A673 (cell line): ENCODE results near the gene STS.

Experiments
- CTCF ChIP-seq: fragments of 300-800, 200-600 bp; sonication (generic); conservative IDR thresholded peaks from 2 replicates; pipeline ENCODE4 v1.5.1; 2017; ENCODE audit warnings: low read depth, mild to moderate bottlenecking, antibody characterized with exemption, low read length, moderate library complexity, mixed read lengths
- EZH2 ChIP-seq: fragments of 200-600 bp; sonication (generic); IDR thresholded peaks from 2 replicates; pipeline ENCODE4 v1.6.1; 2017; ENCODE audit warnings: borderline replicate concordance, low read depth, mild to moderate bottlenecking, mixed read lengths, antibody characterized with exemption, low read length; ENCODE audit not compliant: poor library complexity, severe bottlenecking

GRCh38 chrX:7169627-7170026 lies 22.1 kb downstream of the STS start:
- TF ChIP-seq EZH2 (no peak), CTCF (no peak)
